GM13977 (cell line): ENCODE data around the gene MMP15.

ENCODE experiments used
- DNase-seq: peaks from one replicate; pipeline ENCODE4 v3.0.0; 2012; ENCODE audit warnings: low spot score
- in situ Hi-C: fragments of 300-500 bp; cut with MboI; formaldehyde crosslinking; loops from one replicate; pipeline ENCODE4 v1.12.0; 2022; ENCODE audit warnings: low sequenced_read_pairs, low pct_unique_long_range_greater_than_20kb, mixed read lengths, inconsistent platforms; ENCODE audit not compliant: unreplicated experiment
- TF ChIP-seq, protein P1 (sequence below): IDR thresholded peaks from 2 replicates; pipeline ENCODE4 v1.5.1; 2012; ENCODE audit warnings: mild to moderate bottlenecking, control low read depth; ENCODE audit not compliant: insufficient read depth; ENCODE audit errors: extremely low read depth, missing control alignments

Gene MMP15

DNA sequence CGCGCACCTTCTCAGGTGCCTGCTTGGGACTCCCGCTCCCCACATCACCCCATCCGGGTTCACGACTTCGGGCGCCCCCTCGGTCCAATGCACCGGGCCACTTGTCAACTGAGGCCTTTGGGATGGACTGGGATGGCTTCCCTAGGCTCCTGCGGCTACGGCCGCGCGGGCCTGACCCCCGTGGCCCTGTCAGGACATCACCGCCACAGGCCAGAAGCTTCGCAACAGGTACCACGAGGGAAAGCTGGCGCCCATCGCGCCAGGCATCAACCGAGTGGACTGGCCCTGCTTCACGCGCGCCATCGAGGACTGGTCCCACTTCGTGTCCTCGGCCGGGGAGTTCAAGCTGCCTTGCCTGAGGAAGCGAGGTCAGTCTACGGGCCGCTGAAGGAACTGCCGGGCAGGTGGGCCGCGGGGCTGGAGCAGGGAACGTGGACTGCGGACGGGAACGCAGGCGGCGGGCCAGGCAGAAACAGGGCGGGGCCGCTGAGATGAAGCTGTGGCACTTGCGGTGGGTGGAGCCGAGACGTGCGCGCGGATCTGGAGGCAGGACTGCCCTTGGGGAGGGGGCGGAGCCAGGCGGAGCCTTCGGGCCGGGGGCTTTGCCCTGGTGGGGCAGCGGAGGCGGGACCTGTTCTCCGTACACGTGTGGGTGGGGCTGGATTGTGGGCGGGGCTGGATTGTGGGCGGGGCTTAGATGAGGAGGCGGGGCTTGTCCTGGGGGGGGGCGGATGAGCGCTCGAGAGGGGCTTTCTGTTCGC is 40.9 kb upstream of the MMP15 start:
- in situ Hi-C loops = no loop called here
- TF ChIP-seq, protein P1, sequence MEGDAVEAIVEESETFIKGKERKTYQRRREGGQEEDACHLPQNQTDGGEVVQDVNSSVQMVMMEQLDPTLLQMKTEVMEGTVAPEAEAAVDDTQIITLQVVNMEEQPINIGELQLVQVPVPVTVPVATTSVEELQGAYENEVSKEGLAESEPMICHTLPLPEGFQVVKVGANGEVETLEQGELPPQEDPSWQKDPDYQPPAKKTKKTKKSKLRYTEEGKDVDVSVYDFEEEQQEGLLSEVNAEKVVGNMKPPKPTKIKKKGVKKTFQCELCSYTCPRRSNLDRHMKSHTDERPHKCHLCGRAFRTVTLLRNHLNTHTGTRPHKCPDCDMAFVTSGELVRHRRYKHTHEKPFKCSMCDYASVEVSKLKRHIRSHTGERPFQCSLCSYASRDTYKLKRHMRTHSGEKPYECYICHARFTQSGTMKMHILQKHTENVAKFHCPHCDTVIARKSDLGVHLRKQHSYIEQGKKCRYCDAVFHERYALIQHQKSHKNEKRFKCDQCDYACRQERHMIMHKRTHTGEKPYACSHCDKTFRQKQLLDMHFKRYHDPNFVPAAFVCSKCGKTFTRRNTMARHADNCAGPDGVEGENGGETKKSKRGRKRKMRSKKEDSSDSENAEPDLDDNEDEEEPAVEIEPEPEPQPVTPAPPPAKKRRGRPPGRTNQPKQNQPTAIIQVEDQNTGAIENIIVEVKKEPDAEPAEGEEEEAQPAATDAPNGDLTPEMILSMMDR = no peak
- DNase-seq = peak; percentile 92

DNA sequence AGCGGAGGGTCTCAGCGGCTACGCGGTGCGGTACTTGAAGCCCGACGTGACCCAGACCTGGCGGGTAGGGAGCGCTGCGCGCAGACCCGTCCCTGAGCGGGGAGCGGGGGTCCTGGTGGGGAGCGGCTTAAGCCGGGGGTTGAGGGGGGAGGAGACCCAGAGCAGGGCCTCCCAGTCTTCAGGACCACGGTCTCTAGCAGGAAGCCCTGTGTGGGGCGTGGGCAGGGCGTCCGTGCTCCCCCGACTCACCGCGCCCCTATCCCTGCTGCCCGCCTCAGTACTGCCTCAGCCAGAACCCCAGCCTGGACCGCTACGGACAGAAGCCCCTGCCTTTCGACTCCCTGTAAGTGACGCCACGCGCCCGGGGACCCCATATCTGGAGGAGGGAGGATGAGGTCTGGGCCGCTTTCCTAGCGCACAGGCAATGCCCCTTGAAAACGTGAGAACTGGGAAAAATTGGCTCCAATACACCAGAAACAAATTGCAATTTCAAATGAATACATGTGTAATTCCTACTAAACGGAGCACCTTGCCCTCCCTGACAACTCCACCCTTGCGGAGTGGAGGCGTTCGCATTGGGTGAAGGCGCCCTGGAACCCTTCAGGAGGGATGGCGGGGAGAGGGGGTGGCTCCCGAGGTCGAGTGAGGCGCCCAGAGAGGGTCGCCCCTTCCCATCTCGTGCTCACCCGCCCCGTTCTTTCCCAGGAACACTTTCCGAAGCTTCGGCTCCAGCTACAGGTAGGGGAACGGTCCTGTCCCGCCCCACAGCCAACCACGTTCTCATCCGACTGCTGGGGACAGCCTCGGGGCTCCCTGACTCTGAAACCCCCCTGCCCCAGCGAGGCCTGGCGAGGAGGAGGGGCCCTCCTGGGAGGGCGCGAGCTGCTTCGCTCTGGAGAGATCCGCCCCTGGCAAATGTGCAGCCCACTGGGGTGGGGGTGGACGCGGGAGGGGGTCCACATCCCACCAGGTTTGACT is 40.1 kb upstream of the MMP15 start:
- in situ Hi-C loops = no loop called here
- TF ChIP-seq, protein P1 = no peak
- peak; percentile 56 for DNase-seq

DNA sequence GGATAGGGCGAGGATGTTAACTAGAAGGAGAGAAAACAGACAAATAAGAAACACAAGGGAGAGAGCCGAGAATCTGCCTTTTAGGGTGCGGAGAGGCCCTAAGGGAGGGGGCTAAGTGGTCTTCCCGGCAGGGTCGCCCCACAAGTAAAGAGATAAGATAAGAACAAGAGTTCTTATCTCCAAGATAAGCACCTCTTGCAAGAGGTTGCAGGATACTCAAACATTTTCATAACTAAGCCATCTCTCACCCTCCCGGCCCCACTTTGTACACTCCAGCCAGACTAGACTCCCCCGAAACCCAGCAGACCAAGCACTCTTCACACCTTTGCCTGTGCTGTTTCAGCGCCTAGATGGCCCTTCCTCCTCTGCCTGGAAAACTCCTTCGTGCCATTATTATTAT is 39.4 kb upstream of the MMP15 start:
- no peak for DNase-seq
- TF ChIP-seq, protein P1 = no peak
- in situ Hi-C loops = no loop called here

DNA sequence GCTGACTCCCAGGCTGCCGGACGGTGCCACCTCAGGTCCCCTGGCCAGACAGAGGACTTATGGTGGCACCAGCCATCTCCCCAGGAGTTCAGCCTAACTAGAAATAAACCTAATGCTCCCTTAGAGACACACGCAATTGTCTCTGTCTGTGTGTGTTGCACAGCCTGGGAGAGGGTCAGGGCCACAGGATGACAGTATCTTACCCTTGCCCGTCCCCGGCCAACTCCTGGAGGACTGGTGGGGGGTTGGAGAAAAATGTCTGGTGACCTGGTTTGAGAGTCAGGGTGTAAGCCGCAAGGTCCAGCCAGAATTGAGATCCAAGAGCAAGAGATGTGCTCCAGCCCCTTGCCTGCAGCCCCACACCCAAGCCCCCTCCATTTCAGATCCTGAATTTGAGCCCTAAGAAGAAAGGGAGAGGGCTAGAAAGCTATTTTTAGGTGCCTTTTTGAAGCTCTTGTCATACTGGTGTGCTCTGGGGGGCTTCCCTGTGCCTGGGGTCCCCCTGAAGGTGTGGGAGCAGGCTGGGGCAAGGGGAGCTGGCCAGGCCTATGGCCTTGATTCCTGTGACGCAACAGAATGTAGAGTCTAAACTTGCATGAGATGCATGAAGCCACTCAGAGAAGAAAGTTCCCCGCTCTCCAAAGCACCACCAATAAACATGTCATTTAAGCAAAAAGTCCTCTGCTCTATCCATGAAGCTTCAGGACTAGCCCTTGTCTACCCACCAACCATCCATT is 37.9 kb upstream of the MMP15 start:
- no peak for DNase-seq
- in situ Hi-C loops = no loop called here
- TF ChIP-seq, protein P1 = no peak

DNA sequence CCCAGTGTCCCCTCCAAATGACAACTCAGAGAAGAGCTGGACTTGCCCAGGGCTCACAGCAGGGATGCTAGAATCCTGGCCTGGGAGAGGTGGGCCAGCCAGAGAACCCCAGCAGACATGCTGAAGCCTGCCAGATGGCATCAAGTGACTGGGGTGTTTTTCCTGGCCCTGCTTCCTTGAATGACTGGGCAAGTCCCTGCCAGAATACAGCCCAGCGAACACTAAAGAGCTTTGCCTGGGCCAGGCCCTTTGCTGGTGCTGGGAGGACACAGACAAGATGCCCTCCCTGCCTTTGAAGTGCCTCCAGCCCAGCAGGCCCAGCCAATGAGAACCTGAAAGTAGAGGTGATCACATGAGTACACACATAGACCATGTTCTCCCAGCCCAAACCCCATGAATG is 36.6 kb upstream of the MMP15 start:
- DNase-seq = no peak
- TF ChIP-seq, protein P1 = no peak
- in situ Hi-C loops = no loop called here

DNA sequence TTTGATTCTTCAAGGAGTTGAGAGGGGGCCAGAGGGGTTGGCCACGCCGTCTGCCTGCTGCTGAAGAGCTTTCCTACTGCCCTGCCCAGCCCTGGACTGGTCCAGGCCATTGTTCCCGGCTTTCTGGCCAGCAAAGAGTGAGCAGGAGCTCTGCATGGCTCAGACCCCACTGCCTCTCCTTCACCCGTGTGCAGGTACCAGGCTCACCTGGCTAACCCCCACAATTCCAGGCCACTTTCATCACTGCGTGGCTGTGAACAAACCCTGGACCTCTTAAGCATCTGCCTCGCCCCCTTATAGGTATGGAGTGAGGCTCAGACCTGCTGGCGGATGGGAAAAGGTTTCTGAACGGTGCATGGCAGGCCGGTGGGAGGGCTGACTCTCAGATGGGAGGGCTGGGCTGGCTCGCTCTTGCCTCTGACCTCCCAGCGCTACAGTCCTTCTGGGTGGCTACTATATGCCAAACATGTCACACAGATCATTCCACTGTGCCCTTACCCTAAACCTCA is 33.9 kb upstream of the MMP15 start:
- TF ChIP-seq, protein P1 = no peak
- in situ Hi-C loops = no loop called here
- DNase-seq = no peak
